HG02852 (cell line): ENCODE data around the gene FLYWCH2.
A peak's percentile ranks its signal among the peaks of the same experiment; 100 is the strongest.

Experiments
- ATAC-seq: cut with Tn5 transposase; IDR thresholded peaks from one replicate; pipeline ENCODE4 v1.9.1; 2021; ENCODE audit warnings: mild to moderate bottlenecking, moderate library complexity; ENCODE audit not compliant: unreplicated experiment

The FLYWCH2 gene

GRCh38 chr16:2853531-2854073 lies 29.4 kb upstream of the FLYWCH2 start:
- ATAC-seq = no peak

GRCh38 chr16:2854700-2855309 lies 28.2 kb upstream of the FLYWCH2 start:
- no peak for ATAC-seq

GRCh38 chr16:2855536-2855935 lies 27.5 kb upstream of the FLYWCH2 start:
- ATAC-seq = no peak

DNA sequence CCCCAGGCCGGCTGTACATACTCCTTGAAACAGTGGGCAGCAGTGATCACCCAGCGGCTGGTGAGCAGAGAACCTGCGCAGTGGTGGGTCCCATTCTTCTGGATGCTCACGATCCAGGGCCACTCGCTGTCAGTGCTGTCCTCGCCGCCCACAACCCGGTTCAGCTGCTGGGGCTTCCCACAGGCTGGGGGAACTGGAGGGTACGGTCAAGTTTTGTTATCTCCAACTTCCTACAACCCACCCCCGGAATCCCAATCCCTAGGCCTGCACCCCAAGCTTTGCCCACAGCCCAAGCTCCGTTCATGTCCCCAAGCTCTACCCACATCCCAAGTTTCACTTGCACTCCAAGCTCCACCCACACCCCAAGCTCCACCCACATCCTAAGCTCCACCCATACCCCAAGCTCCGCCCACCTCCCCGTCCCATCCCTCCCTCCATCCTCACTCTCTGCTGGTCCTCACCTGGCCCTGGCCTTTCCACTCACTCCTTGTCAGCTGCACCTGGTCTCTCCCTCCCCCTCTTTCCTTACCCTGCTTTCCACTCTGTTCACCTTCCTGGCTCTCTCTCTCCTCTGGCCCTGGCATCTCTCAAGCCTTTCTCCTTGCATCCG lies 26.8 kb upstream of the FLYWCH2 start:
- ATAC-seq = no peak

DNA sequence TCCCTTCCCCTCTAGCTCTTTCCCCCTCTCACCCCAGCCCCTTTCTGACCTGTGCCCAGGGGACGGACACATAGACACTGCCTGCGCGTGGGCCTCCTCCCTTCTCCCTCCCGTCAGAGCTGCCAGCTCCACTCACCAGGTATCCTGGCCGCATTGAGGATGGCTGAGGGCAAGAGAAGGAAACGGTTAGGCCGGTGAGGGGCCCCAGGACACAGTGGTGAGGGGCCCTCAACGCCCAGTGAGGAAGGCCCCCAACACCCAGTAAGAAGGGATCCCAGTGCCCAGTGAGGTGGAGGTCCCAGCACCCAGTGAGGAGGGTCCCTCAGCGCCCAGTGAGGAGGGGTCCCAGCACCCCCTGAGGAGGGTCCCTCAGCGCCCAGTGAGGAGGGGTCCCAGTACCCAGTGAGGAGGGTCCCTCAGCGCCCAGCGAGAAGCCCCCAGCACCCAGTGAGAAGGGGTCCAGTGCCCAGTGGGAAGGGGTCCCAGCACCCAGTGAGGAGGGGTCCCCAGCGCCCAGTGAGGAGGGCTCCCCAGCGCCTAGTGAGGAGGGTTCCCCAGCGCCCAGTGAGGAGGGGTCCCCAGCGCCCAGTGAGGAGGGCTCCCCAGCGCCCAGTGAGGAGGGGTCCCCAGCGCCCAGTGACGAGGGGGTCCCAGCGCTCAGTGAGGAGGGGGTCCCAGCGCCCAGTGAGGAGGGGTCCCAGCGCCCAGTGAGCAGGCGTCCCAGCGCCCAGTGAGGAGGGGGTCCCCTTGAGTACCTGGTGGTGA lies 26.1 kb upstream of the FLYWCH2 start:
- ATAC-seq = no peak

- ATAC-seq = no peak
Observed at GRCh38 chr16:2857451-2858244, 25.4 kb upstream of the FLYWCH2 start, which contains the start of gene PRSS22. Gene PRSS22 (minus strand): TSS chr16:2858170. CDS start chr16:2858104, 66 bp downstream.

- ATAC-seq = no peak
Observed at GRCh38 chr16:2858245-2859025, 24.6 kb upstream of the FLYWCH2 start.

GRCh38 chr16:2859686-2860265 lies 23.2 kb upstream of the FLYWCH2 start:
- no peak for ATAC-seq

DNA sequence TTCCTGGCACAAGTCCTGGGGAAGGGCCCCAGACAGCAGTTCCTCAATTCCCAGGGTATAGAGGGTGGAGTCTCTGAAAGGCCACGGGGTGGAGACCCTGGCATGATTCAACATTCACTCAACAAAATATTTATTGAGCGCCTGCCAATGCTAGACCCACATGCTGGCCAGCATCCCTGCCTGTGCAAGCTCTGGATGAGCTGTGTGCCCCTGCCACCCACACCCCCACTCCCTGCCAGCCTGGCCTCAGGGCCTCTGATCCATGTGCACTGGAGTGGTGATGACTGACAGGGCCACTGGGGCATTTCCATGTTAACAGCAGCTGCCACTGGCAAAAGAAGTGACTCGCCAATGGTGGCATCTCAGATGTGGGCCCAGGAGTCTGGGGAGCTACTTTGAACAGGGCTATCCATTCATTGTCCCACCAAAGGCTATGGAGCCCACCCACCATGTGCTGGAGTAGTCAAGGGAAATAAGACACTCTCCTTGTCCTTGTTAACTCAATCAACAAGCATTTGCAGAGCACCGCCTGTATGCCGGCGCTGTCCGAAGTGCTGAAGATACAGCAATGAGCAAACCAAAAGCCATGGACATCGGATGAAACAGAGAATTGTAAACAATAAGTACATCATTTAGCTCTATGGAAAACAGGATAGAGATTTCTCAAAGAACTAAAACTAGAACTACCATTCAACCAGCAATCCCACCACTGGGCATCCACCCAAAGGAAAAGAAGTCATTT lies 22.0 kb upstream of the FLYWCH2 start:
- no peak for ATAC-seq

- ATAC-seq = no peak
Observed at GRCh38 chr16:2865651-2866050, 17.4 kb upstream of the FLYWCH2 start.

DNA sequence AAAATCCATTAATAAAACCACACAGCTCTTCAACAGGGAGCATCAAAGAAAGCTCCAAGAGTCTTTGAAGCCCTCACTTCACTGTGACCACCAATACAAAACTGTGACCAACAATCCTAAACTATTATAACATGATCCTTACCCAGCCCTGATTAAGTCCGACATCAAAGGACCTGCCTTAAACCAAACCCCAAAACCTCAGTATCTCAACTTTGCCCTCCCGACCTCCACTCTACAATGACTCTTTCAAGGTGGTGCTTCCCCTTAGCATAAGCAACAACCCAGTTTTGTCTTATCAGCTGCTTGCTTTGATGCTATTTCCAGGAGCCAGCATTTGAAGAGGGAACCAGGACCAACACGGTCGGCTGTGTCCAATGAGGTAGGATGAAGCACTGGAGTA lies 16.6 kb upstream of the FLYWCH2 start:
- no peak for ATAC-seq

GRCh38 chr16:2867661-2867986 lies 15.4 kb upstream of the FLYWCH2 start:
- ATAC-seq = no peak

DNA sequence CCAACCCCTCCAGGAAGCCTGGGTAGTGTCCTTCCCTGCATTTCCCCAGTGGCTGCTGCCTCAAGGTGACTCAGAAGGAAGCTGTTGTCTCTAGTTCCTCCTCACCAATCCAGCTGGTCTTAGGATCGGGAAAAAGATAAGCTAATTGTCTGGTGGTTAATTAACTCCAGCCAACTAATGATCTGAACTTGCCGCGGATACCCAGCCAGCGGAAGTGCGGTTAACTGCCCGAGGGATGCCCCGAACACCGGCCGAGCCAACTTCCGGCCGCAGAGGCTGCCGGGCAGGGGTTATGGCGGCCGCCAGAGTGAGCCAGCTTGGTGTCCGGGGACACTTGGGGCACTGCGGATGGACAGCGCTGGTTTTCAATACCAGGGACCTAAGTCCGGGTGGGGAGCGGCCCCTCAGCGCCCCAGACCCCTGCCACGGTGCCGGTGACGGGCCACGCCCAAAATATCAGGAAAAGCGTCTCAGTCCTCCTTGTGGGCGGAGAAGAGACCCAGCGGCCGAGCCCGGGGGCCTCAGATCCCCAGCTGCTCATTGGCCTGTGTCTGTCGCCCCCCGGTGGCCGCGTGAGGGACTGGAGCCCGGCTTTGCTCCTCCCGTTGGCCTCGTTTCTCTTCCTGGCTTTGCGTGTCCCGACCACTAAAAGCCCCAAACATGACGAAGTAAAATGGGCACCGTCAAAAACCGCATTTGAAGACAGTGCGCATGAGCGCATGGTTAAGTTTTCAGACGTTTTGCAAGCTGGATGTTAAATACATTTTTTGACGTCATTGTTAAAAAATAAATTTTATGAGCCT lies 14.8 kb upstream of the FLYWCH2 start:
- peak; percentile 85 for ATAC-seq

DNA sequence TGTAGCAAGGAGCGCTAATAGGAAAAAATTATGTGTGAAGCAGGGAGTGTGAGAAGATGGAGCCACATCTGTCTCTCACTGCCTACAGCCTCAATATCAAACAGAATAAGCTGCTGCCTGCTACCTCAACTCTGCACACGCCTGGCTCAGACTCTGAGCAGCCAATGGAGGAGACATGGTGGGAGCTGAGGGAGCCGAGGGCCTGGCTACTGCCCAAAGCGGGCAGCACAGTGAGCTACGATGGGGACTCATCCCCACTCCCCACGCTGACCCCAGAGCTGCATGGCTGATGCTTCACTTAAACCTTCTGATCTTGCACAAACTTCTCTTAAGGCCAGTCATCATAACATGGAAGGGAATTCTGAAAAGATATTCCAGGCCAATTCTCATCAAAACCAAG lies 11.1 kb upstream of the FLYWCH2 start:
- no peak for ATAC-seq

- ATAC-seq = no peak
Observed at GRCh38 chr16:2874032-2874911, 8.7 kb upstream of the FLYWCH2 start.

GRCh38 chr16:2874912-2875362 lies 8.1 kb upstream of the FLYWCH2 start:
- no peak for ATAC-seq

GRCh38 chr16:2879854-2880508 lies 3.0 kb upstream of the FLYWCH2 start:
- no peak for ATAC-seq
